GM18861 (cell line): ENCODE measurements around the gene ADCY5.
"Not testable (repeated sequence)": the region's sequence is repeated elsewhere in the genome, so short reads cannot be mapped to it uniquely, and the experiment has no call there.

Experiments used
- ATAC-seq: cut with Tn5 transposase; IDR thresholded peaks from one replicate; pipeline ENCODE4 v1.9.1; 2021; ENCODE audit not compliant: unreplicated experiment

The ADCY5 gene

DNA sequence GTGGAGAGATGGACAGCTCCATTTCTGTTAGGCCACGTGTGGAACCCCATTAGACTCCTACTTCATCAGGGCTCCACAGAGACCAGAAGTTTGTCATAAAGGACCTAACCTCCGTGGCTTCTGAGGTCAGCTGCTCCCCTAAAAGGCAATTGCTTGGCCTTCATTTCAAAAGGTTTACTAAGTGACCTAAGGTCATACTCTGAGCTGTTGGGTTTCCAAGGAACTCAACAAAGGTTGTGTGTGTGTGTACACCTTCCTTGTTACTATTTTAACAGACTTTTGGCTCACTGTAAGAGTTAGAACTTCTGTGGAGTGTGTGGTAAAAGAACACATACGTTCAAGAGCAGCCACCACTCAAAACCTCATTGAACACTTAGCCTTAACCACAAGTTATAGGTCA is 173.2 kb downstream of the ADCY5 start:
- ATAC-seq: no peak

DNA sequence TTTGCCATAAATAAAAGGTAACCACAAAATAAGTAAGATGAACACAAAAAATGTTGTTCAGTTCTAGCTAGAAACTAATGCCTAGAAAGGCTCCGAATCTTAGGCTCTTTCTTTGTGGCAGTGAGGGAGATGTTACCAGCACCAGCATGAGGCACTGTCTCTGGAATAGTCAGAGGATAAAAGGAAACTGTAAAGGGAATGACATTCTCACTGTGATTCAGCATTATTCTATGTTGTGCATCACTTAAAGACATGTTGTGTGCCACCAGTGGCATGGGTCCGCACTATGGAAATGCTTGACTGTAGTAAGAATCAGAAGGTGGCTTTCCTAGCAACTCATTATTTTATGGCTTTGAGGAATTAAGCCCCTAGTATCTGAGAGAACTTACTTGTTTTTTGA is 176.3 kb downstream of the ADCY5 start:
- no peak for ATAC-seq

- ATAC-seq: no peak
Observed at GRCh38 chr3:123271466-123272159, 177.3 kb downstream of the ADCY5 start.

DNA sequence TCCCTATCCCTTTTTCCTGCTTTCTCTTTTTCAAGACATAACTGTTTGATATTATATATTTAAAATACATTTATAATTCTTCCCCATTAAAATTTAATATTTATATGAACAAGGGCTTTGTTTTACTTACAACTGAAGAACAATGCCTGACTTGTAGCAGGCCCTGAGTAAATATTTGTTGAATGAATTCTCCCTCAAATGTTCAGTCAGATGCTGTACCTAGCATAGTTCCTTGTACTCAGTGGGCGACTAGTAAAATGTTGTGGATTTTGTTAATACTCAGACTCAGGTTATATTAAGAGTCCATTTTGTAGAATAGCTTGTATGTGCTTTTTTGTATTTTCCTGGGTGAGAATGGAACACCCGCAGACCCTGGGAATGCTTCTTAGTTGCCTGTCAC is 178.1 kb downstream of the ADCY5 start:
- ATAC-seq: no peak

GRCh38 chr3:123267821-123268220 is 181.1 kb downstream of the ADCY5 start:
- ATAC-seq: no peak

DNA sequence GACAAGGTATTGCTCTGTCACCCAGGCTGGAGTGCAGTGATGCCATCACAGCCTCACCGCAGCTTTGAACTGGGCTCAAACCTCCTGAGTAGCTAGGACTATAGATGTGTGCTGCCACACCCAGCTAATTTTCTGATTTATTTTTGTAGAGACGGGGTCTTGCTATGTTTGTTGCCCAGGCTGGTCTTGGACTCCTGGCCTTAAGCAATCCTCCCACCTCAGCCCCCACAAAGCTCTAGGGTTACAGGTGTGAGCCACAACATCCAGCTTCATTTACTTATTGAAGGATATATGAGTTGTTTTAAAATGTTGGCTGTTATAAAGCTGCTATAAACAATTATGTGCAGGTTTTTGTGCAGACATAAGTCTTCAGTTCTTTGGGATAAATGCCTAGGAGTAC is 184.9 kb downstream of the ADCY5 start:
- ATAC-seq: no peak

DNA sequence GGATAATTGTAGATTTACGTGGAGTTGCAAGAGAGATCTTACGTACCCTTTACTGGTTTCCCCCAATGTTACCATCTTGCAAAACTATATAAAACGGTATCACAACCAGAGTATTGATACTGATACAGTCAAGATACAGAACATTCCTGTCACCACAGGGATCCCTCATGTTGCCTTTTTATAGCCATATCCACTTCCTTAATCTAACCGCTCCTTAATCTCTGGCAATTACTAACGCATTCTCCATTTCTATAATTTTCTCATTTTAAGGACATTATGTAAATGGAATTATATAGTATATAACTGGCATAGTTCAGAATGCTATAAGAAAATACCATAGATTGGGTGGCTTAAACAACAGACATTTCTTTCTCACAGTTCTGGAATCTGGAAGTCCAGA is 186.0 kb downstream of the ADCY5 start:
- ATAC-seq: no peak

GRCh38 chr3:123262226-123262625 is 186.7 kb downstream of the ADCY5 start:
- ATAC-seq: no peak

GRCh38 chr3:123261666-123262065 is 187.2 kb downstream of the ADCY5 start:
- no peak for ATAC-seq

DNA sequence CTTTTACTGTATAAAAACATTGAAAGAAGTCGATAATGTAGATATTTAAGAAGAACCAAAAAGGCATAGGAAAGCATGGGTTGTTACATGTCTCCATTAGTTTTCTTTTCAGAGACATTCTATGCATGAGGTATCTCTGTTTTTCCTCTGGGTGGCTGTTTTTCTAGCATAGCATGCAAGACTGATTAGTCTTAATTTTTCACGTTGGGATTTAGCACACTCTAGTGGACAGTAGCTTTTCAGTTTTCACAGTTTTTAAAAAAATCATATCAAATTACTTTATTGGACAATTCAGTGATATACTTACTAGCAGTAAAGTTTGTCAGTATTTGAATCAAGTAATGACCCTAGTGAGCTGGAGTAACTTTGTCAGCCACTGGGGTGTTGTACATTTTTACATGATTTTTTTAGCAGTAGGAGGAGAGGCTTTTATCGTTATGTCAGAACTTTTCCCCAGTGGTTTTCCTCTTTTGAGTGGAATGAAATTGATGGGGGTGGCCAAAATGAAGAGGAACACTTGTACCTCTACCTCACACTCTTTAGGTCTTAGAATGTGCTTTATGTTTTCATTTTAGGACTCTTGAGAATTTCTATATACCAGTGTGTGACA is 190.0 kb downstream of the ADCY5 start:
- ATAC-seq: no peak

- no peak for ATAC-seq
Observed at GRCh38 chr3:123258359-123258758, 190.5 kb downstream of the ADCY5 start.

- ATAC-seq: no peak
Observed at GRCh38 chr3:123256256-123256655, 192.6 kb downstream of the ADCY5 start.

DNA sequence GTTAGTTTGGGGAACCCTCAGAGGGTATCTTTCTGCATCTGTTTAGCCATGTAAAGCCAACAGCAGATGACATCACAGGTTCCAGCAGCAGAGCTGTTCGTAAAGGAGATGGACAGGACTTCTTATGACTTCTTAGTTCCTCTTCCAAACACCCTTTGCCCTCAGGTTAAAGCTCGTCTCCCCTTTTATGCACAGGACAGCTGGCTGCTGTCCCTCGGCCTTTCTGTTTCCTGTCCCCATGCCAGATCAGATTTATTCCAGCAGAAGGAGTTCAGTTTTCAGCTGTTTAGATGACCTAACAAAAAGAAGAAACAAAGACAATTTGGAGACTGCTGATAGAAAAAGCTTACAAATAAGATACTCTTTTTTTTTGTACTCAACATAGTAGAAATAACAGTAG is 202.0 kb downstream of the ADCY5 start:
- no peak for ATAC-seq

DNA sequence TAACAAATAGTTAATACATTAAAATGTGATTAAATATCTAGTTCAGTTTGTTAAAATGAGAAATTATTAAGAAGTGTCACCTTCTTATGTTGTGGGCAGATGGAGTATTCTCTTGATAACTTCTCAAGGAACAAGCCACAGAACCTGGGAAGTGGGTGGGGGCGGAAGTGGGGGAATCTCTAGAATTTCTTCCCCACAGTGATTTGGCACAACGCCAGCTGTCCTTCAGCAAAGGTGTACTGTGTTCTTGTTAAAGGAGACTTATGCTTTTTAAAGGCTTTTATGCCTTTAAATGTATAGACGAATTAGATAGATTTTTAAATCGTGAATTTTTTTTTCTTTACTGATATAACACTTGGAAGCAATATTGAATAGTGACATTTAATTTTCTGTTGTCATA is 204.8 kb downstream of the ADCY5 start:
- ATAC-seq: no peak

- ATAC-seq: no peak
Observed at GRCh38 chr3:123239756-123240155, 209.1 kb downstream of the ADCY5 start.

GRCh38 chr3:123239186-123239585 is 209.7 kb downstream of the ADCY5 start:
- ATAC-seq: not testable (repeated sequence)

DNA sequence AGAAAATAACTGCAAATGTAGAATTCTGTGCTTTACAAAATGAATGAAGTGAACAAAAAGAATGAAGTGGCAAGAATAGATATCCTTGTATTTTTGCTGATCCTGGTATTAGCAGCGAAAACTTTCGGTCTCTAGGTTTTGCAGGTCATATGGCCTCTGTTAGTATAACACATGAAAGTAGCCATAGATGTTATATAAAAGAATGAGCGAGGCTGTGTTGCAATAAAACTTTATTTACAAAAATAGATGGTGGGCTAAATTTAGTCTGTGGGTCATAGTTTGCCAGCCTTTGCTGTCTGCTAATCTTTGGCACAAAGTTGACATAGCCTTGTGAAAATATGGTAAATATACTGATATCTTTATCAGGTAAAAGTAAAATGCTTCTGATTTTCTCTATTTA is 212.0 kb downstream of the ADCY5 start:
- ATAC-seq: no peak
